OCI-LY7 (cell line): ENCODE measurements around the gene CRIP1. TPM values are rescaled to one million over a fixed set of nuclear protein-coding genes. Genes with fewer than 3 reads are reported as not detected.

Experiments used
- BruUV-seq: library from RNA; stranded (reverse); fragments of 400-500 nt; replicated peaks from 2 replicates; lab custom pipeline; 2021; lab: Mats Ljungman, UMichigan
- CTCF ChIA-PET: fragments of 300-600 bp; sonication (Branson Sonifier 250); formaldehyde crosslinking; loops from one replicate; lab custom pipeline; 2022; ENCODE audit warnings: antibody characterized with exemption; ENCODE audit not compliant: unreplicated experiment; lab: Charles Lee
- POLR2A ChIA-PET: fragments of 300-600 bp; sonication (Branson Sonifier 250); formaldehyde crosslinking; loops from one replicate; lab custom pipeline; 2022; ENCODE audit warnings: antibody characterized with exemption; lab: Charles Lee
- DNase-seq: peaks from one replicate; pipeline ENCODE4 v3.0.0-alpha.2; 2015; ENCODE audit warnings: low spot score
- H2AFZ ChIP-seq: fragments of 200-600 bp; sonication (generic), shearing (Covaris generic); 2 replicates; pipeline ENCODE4 v1.6.1; 2014; ENCODE audit warnings: mild to moderate bottlenecking, antibody characterized with exemption, low read length, moderate library complexity
- H3K27ac ChIP-seq: fragments of 200-600 bp; sonication (generic); 2 replicates; pipeline ENCODE4 v1.5.1; 2014; ENCODE audit warnings: mixed run types, low read depth, mild to moderate bottlenecking, moderate library complexity, low read length, inconsistent platforms; ENCODE audit not compliant: poor library complexity, severe bottlenecking
- H3K36me3 ChIP-seq: fragments of 200-600 bp; sonication (generic); 2 replicates; pipeline ENCODE4 v1.6.1; 2014; ENCODE audit warnings: mild to moderate bottlenecking, antibody characterized with exemption, low read length, moderate library complexity, mixed read lengths; ENCODE audit not compliant: insufficient read depth
- H3K4me1 ChIP-seq: fragments of 200-600 bp; sonication (generic); 2 replicates; pipeline ENCODE4 v1.5.1; 2014; ENCODE audit warnings: mild to moderate bottlenecking, low read length; ENCODE audit not compliant: insufficient read depth, poor library complexity, severe bottlenecking
- H3K4me2 ChIP-seq: fragments of 200-600 bp; sonication (generic); 2 replicates; pipeline ENCODE4 v1.6.1; 2014; ENCODE audit warnings: mild to moderate bottlenecking, low read length
- H3K4me3 ChIP-seq: fragments of 200-600 bp; sonication (generic); 2 replicates; pipeline ENCODE4 v1.5.1; 2014; ENCODE audit warnings: mild to moderate bottlenecking, low read depth, low read length; ENCODE audit not compliant: poor library complexity, severe bottlenecking
- H3K79me2 ChIP-seq: fragments of 200-600 bp; sonication (generic); 2 replicates; pipeline ENCODE4 v1.6.1; 2016; ENCODE audit warnings: low read depth, mild to moderate bottlenecking, low read length, moderate library complexity, mixed read lengths; ENCODE audit not compliant: insufficient read depth
- H3K9me2 ChIP-seq: fragments of 200-600 bp; sonication (generic); 2 replicates; pipeline ENCODE4 v1.6.1; 2016; ENCODE audit warnings: mild to moderate bottlenecking, low read length, mixed read lengths; ENCODE audit not compliant: insufficient read depth
- H3K9me3 ChIP-seq: fragments of 200-600 bp; sonication (generic); 2 replicates; pipeline ENCODE4 v1.6.1; 2014; ENCODE audit warnings: mild to moderate bottlenecking, mixed run types, low read length, mixed read lengths
- H4K20me1 ChIP-seq: fragments of 200-600 bp; sonication (generic); 2 replicates; pipeline ENCODE4 v1.6.1; 2014; ENCODE audit warnings: mild to moderate bottlenecking, antibody characterized with exemption, low read length, moderate library complexity, mixed read lengths; ENCODE audit not compliant: insufficient read depth
- EZH2phosphoT487 ChIP-seq: fragments of 200-600 bp; sonication (generic); IDR thresholded peaks from 2 replicates; pipeline ENCODE4 v1.6.1; 2018; ENCODE audit warnings: low read depth, borderline replicate concordance, mild to moderate bottlenecking, mixed run types, antibody characterized with exemption, low read length, moderate library complexity, mixed read lengths
- intact Hi-C: fragments of 100-400 bp; cut with micrococcal nuclease; formaldehyde crosslinking; loops from one replicate; pipeline ENCODE4 v1.10.0; 2022; ENCODE audit not compliant: unreplicated experiment
- total RNA-seq, 2 experiments: library from RNA; depleted of rRNA in 1 of 2; stranded (reverse); fragments of >200 nt in 1 of 2; shearing (Covaris generic) in 1 of 2; gene quantifications; 2 replicates each; pipeline ENCODE4 v1.2.3, GENCODE V29; 2014 to 2022
- TF ChIP-seq, protein P1 (sequence below): fragments of 200-600 bp; sonication (generic); conservative IDR thresholded peaks from 2 replicates; pipeline ENCODE4 v1.5.1; 2014; ENCODE audit warnings: mild to moderate bottlenecking, antibody characterized with exemption, low read length, moderate library complexity, mixed read lengths

CRIP1 gene
- total RNA-seq, 2 experiments from 2014 or later, result 4.6 TPM; not detected in 1

DNA sequence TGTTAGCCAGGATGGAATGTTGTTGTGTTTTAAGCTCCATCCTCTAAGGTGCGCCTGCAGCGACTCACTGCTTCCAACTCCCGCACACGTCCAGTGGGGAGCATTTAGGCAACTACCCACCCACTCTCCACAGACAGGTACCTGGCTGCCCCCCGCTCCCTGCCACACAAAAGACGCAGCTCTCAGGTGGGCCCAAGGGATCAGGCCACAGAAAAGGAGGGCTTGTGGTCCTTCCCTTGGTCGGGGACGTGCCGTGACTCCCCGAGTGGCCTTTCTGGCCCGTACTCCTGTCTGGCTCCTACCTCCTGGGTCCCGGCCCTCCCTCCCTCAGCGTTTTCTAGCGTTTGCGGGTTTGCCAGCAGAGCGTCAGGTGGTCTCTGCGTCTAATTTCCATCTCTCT lies 20.6 kb downstream of the CRIP1 start:
- H3K4me2 ChIP-seq, result no peak overlapping the region
- H3K79me2 ChIP-seq, result no peaks in the 10 kb centered on the region
- no peak overlapping the region for H3K27ac ChIP-seq
- no peak overlapping the region for H2AFZ ChIP-seq
- no peak overlapping the region for H3K4me3 ChIP-seq
- H3K36me3 ChIP-seq, result no peaks in the 10 kb centered on the region
- no peaks in the 10 kb centered on the region for H3K4me1 ChIP-seq
- no peaks in the 10 kb centered on the region for H4K20me1 ChIP-seq
- H3K9me2 ChIP-seq, result no peaks in the 10 kb centered on the region
- TF ChIP-seq, protein P1, sequence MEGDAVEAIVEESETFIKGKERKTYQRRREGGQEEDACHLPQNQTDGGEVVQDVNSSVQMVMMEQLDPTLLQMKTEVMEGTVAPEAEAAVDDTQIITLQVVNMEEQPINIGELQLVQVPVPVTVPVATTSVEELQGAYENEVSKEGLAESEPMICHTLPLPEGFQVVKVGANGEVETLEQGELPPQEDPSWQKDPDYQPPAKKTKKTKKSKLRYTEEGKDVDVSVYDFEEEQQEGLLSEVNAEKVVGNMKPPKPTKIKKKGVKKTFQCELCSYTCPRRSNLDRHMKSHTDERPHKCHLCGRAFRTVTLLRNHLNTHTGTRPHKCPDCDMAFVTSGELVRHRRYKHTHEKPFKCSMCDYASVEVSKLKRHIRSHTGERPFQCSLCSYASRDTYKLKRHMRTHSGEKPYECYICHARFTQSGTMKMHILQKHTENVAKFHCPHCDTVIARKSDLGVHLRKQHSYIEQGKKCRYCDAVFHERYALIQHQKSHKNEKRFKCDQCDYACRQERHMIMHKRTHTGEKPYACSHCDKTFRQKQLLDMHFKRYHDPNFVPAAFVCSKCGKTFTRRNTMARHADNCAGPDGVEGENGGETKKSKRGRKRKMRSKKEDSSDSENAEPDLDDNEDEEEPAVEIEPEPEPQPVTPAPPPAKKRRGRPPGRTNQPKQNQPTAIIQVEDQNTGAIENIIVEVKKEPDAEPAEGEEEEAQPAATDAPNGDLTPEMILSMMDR, result no peak
- no peak for TF ChIP-seq EZH2phosphoT487
- POLR2A ChIA-PET, result no interaction called here
- no peak for DNase-seq
- intact Hi-C loops, result no loop called here
- BruUV-seq, result no TSS peak
- CTCF ChIA-PET, result no interaction called here
- no peaks in the 10 kb centered on the region for H3K9me3 ChIP-seq

DNA sequence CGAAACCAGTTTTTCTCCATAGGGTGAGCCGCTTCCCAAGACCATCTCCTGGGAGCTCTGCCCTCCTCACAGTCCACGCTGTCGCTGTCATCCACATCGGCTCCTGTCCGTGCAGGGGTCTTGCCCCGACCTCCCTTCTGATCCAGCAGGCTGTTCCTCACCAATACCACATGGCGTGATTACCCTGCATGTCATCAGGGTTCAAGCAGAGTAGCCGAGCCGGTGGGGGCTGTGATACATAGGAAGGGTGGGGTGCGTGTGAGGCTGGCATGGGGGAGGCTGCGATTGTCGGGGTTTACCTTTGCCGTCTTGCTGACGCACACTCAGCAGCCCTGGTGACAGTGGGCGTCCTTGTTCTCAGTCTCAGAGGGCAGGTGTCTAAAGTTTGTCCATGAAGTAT lies 21.4 kb downstream of the CRIP1 start:
- Histone ChIP-seq H4K20me1 (no peaks in the 10 kb centered on the region), H2AFZ (no peak overlapping the region), H3K4me2 (no peak overlapping the region), H3K9me2 (no peaks in the 10 kb centered on the region), H3K4me3 (no peak overlapping the region), H3K4me1 (no peaks in the 10 kb centered on the region), H3K36me3 (no peaks in the 10 kb centered on the region), H3K9me3 (no peaks in the 10 kb centered on the region), H3K79me2 (no peaks in the 10 kb centered on the region), H3K27ac (no peak overlapping the region)
- ChIA-PET POLR2A (interaction anchor here (0.6 kb wide), 1 partner anchor 46 kb away, joined by 3 read pairs; no protein-coding TSS in a partner anchor), CTCF (no interaction called here)
- TF ChIP-seq, protein P1, result no peak
- no peak for TF ChIP-seq EZH2phosphoT487
- no TSS peak for BruUV-seq
- intact Hi-C loops, result no loop called here
- no peak for DNase-seq

DNA sequence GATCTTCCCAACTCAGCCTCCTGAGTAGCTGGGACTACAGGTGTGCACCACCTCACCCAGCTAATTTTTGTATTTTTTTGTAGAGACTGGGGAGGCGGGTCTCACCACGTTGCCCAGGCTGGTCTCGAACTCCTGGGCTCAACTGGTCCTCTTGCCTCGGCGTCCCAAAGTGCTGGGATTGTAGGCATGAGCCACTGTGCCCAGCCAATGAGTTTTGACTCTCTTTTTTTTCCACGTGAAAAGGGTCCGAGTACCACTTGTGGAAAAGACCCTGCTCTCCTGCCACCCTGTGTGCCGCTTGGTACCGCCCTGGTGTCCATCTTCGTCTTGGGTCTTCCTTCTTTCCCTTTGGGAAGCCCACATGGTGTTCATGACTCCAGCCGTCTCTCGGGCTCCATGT lies 21.9 kb downstream of the CRIP1 start:
- no peak overlapping the region for H3K4me2 ChIP-seq
- no peaks in the 10 kb centered on the region for H4K20me1 ChIP-seq
- H3K4me3 ChIP-seq, result no peak overlapping the region
- H3K4me1 ChIP-seq, result no peaks in the 10 kb centered on the region
- intact Hi-C loops, result no loop called here
- no peaks in the 10 kb centered on the region for H3K36me3 ChIP-seq
- no peak overlapping the region for H3K27ac ChIP-seq
- no TSS peak for BruUV-seq
- TF ChIP-seq, protein P1, result no peak
- TF ChIP-seq EZH2phosphoT487, result no peak
- no peaks in the 10 kb centered on the region for H3K9me3 ChIP-seq
- no peaks in the 10 kb centered on the region for H3K79me2 ChIP-seq
- ChIA-PET POLR2A (no interaction called here), CTCF (no interaction called here)
- H2AFZ ChIP-seq, result no peak overlapping the region
- H3K9me2 ChIP-seq, result no peaks in the 10 kb centered on the region
- DNase-seq, result no peak
